ENCODE data around the gene FAM174C.

The FAM174C gene

GRCh38 chr19:1275260-1275975 is at the start of gene FAM174C:
Gene FAM174C (plus strand): TSS chr19:1275530. CDS start chr19:1275550, 20 bp downstream.
- DNase-seq (ENCODE audit: low spot score) = peak; percentile 98

- DNase-seq (ENCODE audit: low spot score) = no peak
These were observed 49.2 kb upstream of the FAM174C start for GRCh38 chr19:1226227-1226518.

GRCh38 chr19:1226522-1227303 is 48.6 kb upstream of the FAM174C start:
- DNase-seq (ENCODE audit: low spot score) = no peak

- DNase-seq (ENCODE audit: low spot score) = no peak
These were observed 47.9 kb upstream of the FAM174C start for GRCh38 chr19:1227304-1228054.

- no peak for DNase-seq (ENCODE audit: low spot score)
These were observed 47.0 kb upstream of the FAM174C start for GRCh38 chr19:1228161-1228957.

GRCh38 chr19:1229056-1229923 is 46.0 kb upstream of the FAM174C start:
- DNase-seq (ENCODE audit: low spot score) = no peak

- no peak for DNase-seq (ENCODE audit: low spot score)
These were observed 45.2 kb upstream of the FAM174C start for GRCh38 chr19:1229924-1230782.

- DNase-seq (ENCODE audit: low spot score) = no peak
These were observed 44.4 kb upstream of the FAM174C start for GRCh38 chr19:1230783-1231489.

- DNase-seq (ENCODE audit: low spot score) = peak; percentile 44
These were observed 43.3 kb upstream of the FAM174C start for GRCh38 chr19:1231729-1232637.

GRCh38 chr19:1232652-1233072 is 42.7 kb upstream of the FAM174C start:
- peak; percentile 69 for DNase-seq (ENCODE audit: low spot score)

GRCh38 chr19:1233115-1233667 is 42.1 kb upstream of the FAM174C start:
- DNase-seq (ENCODE audit: low spot score) = no peak

GRCh38 chr19:1234051-1234954 is 41.0 kb upstream of the FAM174C start:
- no peak for DNase-seq (ENCODE audit: low spot score)

GRCh38 chr19:1234955-1235380 is 40.4 kb upstream of the FAM174C start:
- DNase-seq (ENCODE audit: low spot score) = no peak

GRCh38 chr19:1235625-1236538 is 39.4 kb upstream of the FAM174C start:
- peak; percentile 50 for DNase-seq (ENCODE audit: low spot score)

- no peak for DNase-seq (ENCODE audit: low spot score)
These were observed 38.8 kb upstream of the FAM174C start for GRCh38 chr19:1236576-1236975.

All from kidney tubule cell (primary cell).